Psoas muscle (tissue), 8 donors: ENCODE results near the gene ALG10B. TPM values are rescaled to one million over a fixed set of nuclear protein-coding genes. Genes with fewer than 3 reads are reported as not detected.
A peak's percentile ranks its signal among the peaks of the same experiment; 100 is the strongest.
"Not testable (repeated sequence)": the region's sequence is repeated elsewhere in the genome, so short reads cannot be mapped to it uniquely, and the experiment has no call there.

Experiments used
- ATAC-seq, 4 donors: fragments of 200-7000 bp; cut with Tn5 transposase; one replicate each; pipeline ENCODE4 v1.9.1; 2020; ENCODE audit warnings: moderate library complexity in 3 of 4, mild to moderate bottlenecking in 2 of 4
- DNase-seq, 2 donors: peaks; one replicate each; pipeline ENCODE4 v3.0.0-alpha.2; 2020
- H3K27ac ChIP-seq: fragments of 200-600 bp; one replicate; pipeline ENCODE4 v1.8.0; 2022
- H3K27me3 ChIP-seq, 3 donors: fragments of 200-600 bp in 1 of 3; one replicate each; pipeline versions ENCODE4 v1.6.1 to v1.8.0; 2013 to 2022; ENCODE audit warnings: low read length in 2 of 3, mild to moderate bottlenecking in 2 of 3, moderate library complexity in 1 of 3; ENCODE audit not compliant: insufficient read depth in 3 of 3
- H3K36me3 ChIP-seq, 2 donors: fragments of 200-600 bp in 1 of 2; one replicate each; pipeline versions ENCODE4 v1.6.1 to v1.8.0; 2013 to 2022; ENCODE audit warnings: low read depth in 1 of 2, mild to moderate bottlenecking in 1 of 2, moderate library complexity in 1 of 2; ENCODE audit not compliant: insufficient read depth in 1 of 2
- H3K4me1 ChIP-seq: fragments of 200-600 bp; one replicate; pipeline ENCODE4 v1.8.0; 2022
- H3K4me3 ChIP-seq: fragments of 200-600 bp; one replicate; pipeline ENCODE4 v1.8.0; 2022; ENCODE audit warnings: mild to moderate bottlenecking
- H3K9me3 ChIP-seq: fragments of 200-600 bp; one replicate; pipeline ENCODE4 v1.8.0; 2022
- WGBS, 3 donors: extraction: QIAGEN DNeasy Blood & Tissue Kit; methylation state at CpG; one replicate each; pipeline versions ENCODE4 v1.1.6 to v1.1.7; 2013; 5-methylcytosine and 5-hydroxymethylcytosine counted together
- intact Hi-C, 2 donors: fragments of 100-400 bp; cut with DNase I; formaldehyde crosslinking; loops; one replicate each; pipeline versions ENCODE4 v1.11.0 to v1.14.2; 2022
- polyA plus RNA-seq, 3 donors: library from polyadenylated mRNA; stranded (reverse); fragments of 200-250 nt; gene quantifications; one replicate each; pipeline ENCODE4 v1.2.3, GENCODE V29; 2013
- total RNA-seq, 4 donors: library from RNA; stranded (reverse); fragmentation: NEBNext Ultra II Directional in 2 of 4; extraction: Animal tissue kit (Norgen Biotek cat#: 25700) in 2 of 4; gene quantifications; one replicate each; pipeline versions ENCODE4 v1.2.1 to v1.2.4, GENCODE V29; 2021 to 2023
- TF ChIP-seq, protein P1 (sequence below): fragments of 200-600 bp; IDR thresholded peaks from one replicate; pipeline ENCODE4 v1.8.0; 2022; ENCODE audit warnings: antibody characterized with exemption
- donor health status: healthy with polysubstance abuse.
- donor health status: DM: no; HTN: no; CAD: no; lungs with moderate emphysema.
- donor health status: Bipolar disorder and iron deficiency.
- donor health status: healthy.
- donor health status: DM: yes; HTN: yes; CAD: no.
- donor health status: DM: no; HTN: no; CAD: no.
- donor health status: DM: no; HTN: no; CAD: no.
- donor health status: DM: yes; HTN: yes; CAD: no.

The ALG10B gene
- total and polyA plus RNA-seq, 7 donors = 0.68 to 5.1 (median 2.7) TPM

DNA sequence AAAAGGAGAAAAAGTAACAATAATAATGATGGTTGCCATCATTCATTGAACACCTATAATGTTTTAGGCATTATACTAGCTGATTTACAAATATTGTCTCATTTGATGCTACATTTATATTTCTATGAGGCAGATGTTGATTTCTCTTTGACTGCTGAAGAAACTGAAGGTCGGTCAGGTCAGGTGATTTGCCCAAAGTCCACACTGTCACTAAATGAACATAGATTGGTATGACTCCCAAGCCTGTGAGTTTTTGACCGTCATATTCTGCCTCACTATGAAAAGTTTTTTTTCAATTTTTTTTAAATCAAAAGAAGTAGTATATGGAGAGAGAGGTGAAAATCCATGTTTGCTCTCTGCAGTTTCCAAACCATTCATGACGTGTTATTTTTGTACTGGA lies 10.8 kb downstream of the ALG10B start:
- H3K4me1 ChIP-seq = no peaks in the 10 kb centered on the region
- DNase-seq = no peak
- no peaks in the 10 kb centered on the region for H3K9me3 ChIP-seq
- H3K4me3 ChIP-seq = no peak overlapping the region
- intact Hi-C loops = loop anchor here (5.0 to 10.0 kb wide), 3 partner anchors 775 to 947 kb away; no protein-coding TSS in a partner anchor
- ATAC-seq = no peak
- TF ChIP-seq, protein P1, sequence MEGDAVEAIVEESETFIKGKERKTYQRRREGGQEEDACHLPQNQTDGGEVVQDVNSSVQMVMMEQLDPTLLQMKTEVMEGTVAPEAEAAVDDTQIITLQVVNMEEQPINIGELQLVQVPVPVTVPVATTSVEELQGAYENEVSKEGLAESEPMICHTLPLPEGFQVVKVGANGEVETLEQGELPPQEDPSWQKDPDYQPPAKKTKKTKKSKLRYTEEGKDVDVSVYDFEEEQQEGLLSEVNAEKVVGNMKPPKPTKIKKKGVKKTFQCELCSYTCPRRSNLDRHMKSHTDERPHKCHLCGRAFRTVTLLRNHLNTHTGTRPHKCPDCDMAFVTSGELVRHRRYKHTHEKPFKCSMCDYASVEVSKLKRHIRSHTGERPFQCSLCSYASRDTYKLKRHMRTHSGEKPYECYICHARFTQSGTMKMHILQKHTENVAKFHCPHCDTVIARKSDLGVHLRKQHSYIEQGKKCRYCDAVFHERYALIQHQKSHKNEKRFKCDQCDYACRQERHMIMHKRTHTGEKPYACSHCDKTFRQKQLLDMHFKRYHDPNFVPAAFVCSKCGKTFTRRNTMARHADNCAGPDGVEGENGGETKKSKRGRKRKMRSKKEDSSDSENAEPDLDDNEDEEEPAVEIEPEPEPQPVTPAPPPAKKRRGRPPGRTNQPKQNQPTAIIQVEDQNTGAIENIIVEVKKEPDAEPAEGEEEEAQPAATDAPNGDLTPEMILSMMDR = no peak
- 81 to 93% (median 88%) methylated on average over 3 of the region's 3 CpGs for WGBS, 3 donors
- no peaks in the 10 kb centered on the region for H3K27me3 ChIP-seq
- H3K36me3 ChIP-seq = no peaks in the 10 kb centered on the region
- H3K27ac ChIP-seq = no peak overlapping the region

DNA sequence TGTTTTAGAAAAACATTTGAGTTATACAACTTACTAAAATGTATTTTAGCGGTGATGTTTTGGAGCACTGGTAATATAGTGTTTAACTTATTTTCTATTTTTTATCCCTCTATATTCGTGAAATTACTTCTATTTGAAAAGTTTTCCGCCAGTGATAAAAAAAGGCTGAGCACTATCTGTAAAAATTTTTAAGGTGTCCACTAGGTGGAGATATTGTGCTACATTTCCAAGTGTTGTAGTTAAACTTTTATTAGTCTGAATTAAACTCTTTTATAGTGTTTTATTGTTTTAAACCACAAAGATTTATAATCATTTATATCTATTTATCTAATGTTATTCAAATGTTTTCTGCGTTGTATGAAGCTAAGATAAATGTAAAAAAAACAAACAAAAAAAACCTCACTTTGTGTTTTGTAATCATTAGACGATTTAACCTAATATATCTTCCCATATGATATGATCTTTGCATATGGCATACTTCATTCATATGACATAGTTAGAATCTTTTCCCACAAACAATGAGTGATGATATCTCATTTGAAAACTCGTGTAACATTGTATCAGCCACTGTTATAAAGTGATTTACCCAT lies 11.8 kb downstream of the ALG10B start:
- ATAC-seq (no peak), DNase-seq (no peak)
- 24 to 27% (median 25%) methylated on average over 6 of the region's 6 CpGs for WGBS, 3 donors
- TF ChIP-seq, protein P1 = peak; percentile 66
- no peak overlapping the region for H3K4me3 ChIP-seq
- H3K27ac ChIP-seq = no peak overlapping the region
- H3K27me3 ChIP-seq = no peaks in the 10 kb centered on the region
- H3K9me3 ChIP-seq = no peaks in the 10 kb centered on the region
- H3K4me1 ChIP-seq = no peaks in the 10 kb centered on the region
- no peaks in the 10 kb centered on the region for H3K36me3 ChIP-seq
- intact Hi-C loops = loop anchor here (5.0 to 10.0 kb wide), 3 partner anchors 774 to 946 kb away; no protein-coding TSS in a partner anchor

DNA sequence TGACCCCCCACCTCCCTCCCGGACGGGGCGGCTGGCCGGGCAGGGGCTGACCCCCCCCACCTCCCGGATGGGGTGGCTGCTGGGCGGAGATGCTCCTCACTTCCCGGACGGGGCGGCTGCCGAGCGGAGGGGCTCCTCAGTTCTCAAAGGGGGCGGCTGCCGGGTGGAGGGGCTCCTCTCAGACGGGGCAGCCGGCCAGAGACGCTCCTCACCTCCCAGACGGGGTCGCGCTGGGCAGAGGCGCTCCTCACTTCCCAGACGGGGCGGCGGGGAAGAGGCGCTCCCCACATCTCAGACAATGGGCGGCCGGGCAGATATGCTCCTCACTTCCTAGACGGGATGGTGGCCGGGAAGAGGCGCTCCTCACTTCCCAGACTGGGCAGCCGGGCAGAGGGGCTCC lies 13.8 kb downstream of the ALG10B start:
- peak in 1 of 2 donors; percentile 29 for DNase-seq
- H3K4me3 ChIP-seq, H3K9me3 ChIP-seq, H3K36me3 ChIP-seq, H3K27ac ChIP-seq, ATAC-seq, H3K4me1 ChIP-seq, H3K27me3 ChIP-seq, intact Hi-C loops: not testable (repeated sequence)
- WGBS, 3 donors = 80 to 91% (median 90%) methylated on average over 6 to 26 of the region's 30 CpGs

DNA sequence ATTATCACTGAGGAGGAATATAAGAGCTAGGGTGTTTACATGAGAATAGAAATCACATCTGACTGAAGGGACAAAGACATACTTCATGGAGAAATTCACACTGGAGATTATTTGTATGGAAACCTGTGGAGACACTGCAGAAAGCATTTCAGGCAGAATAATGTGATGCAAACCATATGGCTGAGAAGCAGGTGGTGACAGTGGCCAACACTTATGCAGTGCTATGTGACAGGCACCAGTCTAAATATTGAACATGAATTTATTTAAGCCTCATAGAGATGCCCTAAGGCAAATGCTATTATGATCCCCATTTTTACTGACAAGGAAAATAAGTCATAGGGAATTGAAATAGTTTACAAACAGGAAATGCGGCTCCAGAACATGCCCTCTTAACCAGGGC lies 16.2 kb downstream of the ALG10B start:
- Histone ChIP-seq H3K36me3 (no peaks in the 10 kb centered on the region), H3K27ac (no peak overlapping the region), H3K4me3 (no peak overlapping the region), H3K4me1 (no peaks in the 10 kb centered on the region), H3K9me3 (no peaks in the 10 kb centered on the region), H3K27me3 (no peaks in the 10 kb centered on the region)
- WGBS, 3 donors = 96 to 100% (median 97%) methylated on average over 1 of the region's 1 CpG
- no peak for DNase-seq
- no peak for ATAC-seq
- TF ChIP-seq, protein P1 = no peak
- intact Hi-C loops = no loop called here

DNA sequence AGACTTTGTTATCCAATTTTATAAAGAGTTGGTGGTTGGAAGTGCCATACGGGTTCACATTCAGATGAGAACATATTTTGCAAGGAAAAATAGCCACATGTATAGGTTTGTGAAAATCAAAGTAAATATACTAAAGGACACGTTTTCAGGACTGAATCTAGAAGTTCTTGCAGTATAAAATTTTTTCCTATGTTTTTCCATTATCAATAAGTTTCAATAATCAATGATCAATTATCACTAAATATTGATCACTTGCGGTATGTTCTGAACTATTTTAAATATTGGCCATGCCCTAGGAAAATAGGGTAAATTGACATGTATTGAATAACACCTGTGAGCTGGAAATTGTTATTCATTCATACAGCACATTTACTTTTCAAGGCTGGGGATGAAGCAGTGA lies 25.9 kb downstream of the ALG10B start:
- H3K4me1 ChIP-seq = no peaks in the 10 kb centered on the region
- TF ChIP-seq, protein P1 = no peak
- no peak overlapping the region for H3K4me3 ChIP-seq
- no peaks in the 10 kb centered on the region for H3K9me3 ChIP-seq
- H3K27me3 ChIP-seq = no peaks in the 10 kb centered on the region
- ATAC-seq = no peak
- no peak for DNase-seq
- WGBS, 3 donors = 39 to 65% (median 63%) methylated on average over 3 of the region's 3 CpGs
- H3K27ac ChIP-seq = no peak overlapping the region
- intact Hi-C loops = no loop called here
- H3K36me3 ChIP-seq = no peaks in the 10 kb centered on the region

DNA sequence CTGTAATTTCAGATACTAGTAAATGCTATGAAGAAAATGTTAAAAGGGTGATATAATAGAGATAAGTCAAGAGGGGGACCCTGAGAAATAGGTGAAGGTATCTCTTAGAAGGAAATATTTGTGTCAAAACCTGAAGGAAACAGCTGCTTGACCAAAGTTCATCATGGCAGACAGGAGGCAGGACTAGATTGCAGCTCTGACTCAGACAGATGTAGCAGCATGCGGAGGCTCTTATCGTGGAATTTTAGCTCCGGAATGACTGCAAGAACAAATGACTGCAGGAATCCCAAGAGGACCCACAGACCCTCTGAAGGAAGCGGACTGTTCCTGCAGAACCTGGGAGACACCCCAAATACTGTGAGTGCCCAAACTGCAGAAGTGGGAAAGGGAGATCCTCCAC lies 26.7 kb downstream of the ALG10B start:
- ATAC-seq, H3K27ac ChIP-seq, H3K4me3 ChIP-seq, H3K9me3 ChIP-seq, H3K36me3 ChIP-seq, H3K4me1 ChIP-seq, intact Hi-C loops, DNase-seq, H3K27me3 ChIP-seq: not testable (repeated sequence)
- 62 to 68% (median 63%) methylated on average over 4 of the region's 4 CpGs for WGBS, 3 donors

DNA sequence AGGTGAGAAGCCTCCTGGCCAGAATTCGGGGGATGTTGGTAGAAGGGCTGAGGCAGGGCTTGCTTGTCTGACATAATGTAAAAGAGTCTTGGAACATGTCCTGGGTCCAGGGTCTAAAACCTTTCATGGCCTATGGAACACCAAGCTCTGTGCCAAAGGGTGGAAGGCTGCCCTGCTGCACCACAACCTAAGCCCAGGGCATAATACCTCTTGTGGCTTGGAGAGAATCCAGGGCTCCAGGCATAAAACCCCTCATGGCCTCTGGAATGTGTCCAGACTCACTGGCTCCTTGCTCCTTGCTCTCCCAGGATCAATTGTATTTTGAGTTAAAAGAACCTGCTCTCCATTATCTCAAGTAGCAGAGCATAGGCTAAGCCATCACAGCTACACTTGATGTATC lies 27.3 kb downstream of the ALG10B start:
- intact Hi-C loops, H3K4me1 ChIP-seq, H3K36me3 ChIP-seq, H3K27ac ChIP-seq, ATAC-seq, H3K4me3 ChIP-seq, H3K9me3 ChIP-seq, H3K27me3 ChIP-seq: not testable (repeated sequence)
- 61 to 81% (median 63%) methylated on average over 1 of the region's 1 CpG for WGBS, 3 donors
- peak in 1 of 2 donors; percentile 14 for DNase-seq
